ENCODE measurements around the gene DBR1.

The DBR1 gene

DNA sequence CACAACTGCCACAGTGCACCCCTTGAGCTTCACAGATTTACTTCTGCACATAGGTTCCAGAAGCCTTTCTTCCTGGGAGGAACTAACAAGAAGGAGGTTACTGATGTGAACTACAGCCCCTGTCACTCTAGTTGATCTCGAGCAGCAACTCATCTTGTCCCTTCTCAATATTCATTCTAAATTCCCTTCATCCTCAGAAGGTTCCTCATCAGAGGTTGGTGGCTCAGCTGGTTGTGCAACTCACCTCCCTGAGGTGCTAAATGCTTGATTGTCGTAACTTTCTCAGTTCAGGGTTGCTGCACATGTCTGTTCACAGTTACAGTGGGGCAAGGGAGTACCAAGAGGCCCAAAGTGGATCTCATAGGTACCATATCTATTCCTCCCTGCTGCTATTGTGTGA lies 36.9 kb downstream of the DBR1 start:
- TF ChIP-seq, protein P1, sequence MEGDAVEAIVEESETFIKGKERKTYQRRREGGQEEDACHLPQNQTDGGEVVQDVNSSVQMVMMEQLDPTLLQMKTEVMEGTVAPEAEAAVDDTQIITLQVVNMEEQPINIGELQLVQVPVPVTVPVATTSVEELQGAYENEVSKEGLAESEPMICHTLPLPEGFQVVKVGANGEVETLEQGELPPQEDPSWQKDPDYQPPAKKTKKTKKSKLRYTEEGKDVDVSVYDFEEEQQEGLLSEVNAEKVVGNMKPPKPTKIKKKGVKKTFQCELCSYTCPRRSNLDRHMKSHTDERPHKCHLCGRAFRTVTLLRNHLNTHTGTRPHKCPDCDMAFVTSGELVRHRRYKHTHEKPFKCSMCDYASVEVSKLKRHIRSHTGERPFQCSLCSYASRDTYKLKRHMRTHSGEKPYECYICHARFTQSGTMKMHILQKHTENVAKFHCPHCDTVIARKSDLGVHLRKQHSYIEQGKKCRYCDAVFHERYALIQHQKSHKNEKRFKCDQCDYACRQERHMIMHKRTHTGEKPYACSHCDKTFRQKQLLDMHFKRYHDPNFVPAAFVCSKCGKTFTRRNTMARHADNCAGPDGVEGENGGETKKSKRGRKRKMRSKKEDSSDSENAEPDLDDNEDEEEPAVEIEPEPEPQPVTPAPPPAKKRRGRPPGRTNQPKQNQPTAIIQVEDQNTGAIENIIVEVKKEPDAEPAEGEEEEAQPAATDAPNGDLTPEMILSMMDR (conservative IDR thresholded peaks at IDR 0.05; ENCODE audit: low read depth, low read length) = no peak
- no peak overlapping the region for H3K4me3 ChIP-seq (ENCODE audit: low read depth, low read length)
- DNase-seq (ENCODE audit: low read depth) = no peak

DNA sequence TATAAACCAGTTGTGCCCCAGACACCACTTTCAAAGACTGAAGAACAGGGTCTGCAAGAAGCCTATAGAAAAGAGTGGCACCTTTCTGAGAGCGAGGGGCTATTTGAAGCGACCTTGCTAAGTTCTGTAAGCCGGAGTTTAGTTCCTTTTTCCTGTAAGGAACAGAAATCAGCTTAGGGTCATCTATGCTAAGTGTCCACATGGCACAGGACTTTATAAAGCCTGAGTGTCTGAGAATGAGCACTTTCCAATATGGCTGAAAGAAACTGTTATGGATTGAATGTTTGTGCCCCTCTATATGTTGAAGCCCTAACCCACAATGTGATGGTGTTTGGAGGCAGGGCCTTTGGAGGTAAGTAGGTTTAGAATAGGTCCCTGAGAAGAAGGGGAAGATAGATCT lies 38.5 kb downstream of the DBR1 start:
- TF ChIP-seq, protein P1 (conservative IDR thresholded peaks at IDR 0.05; ENCODE audit: low read depth, low read length) = no peak
- no peak for DNase-seq (ENCODE audit: low read depth)

DNA sequence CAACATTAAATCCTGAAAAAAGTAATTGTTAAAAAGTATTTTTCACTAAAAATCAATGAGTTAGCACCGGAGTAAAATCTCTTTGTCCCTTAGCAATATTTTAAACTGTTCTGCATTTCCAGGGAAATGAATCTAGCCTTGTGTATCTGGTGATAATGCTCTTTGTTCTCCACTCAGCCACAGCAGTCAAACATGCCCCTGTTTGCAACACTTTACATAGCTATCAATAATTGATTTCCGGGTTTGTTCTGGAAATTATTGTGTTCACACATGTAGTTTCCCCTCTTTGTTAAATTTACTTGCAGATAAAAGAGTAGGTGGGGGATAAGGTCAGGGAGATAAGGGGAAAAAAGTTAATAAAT lies 38.9 kb downstream of the DBR1 start:
- TF ChIP-seq, protein P1 (conservative IDR thresholded peaks at IDR 0.05; ENCODE audit: low read depth, low read length) = no peak
- DNase-seq (ENCODE audit: low read depth) = no peak
- H3K4me3 ChIP-seq (ENCODE audit: low read depth, low read length) = no peak overlapping the region

More for the DNA sequence above, 38.5 kb downstream of the DBR1 start:
- no peak overlapping the region for H3K4me3 ChIP-seq (ENCODE audit: low read depth, low read length)

DNA sequence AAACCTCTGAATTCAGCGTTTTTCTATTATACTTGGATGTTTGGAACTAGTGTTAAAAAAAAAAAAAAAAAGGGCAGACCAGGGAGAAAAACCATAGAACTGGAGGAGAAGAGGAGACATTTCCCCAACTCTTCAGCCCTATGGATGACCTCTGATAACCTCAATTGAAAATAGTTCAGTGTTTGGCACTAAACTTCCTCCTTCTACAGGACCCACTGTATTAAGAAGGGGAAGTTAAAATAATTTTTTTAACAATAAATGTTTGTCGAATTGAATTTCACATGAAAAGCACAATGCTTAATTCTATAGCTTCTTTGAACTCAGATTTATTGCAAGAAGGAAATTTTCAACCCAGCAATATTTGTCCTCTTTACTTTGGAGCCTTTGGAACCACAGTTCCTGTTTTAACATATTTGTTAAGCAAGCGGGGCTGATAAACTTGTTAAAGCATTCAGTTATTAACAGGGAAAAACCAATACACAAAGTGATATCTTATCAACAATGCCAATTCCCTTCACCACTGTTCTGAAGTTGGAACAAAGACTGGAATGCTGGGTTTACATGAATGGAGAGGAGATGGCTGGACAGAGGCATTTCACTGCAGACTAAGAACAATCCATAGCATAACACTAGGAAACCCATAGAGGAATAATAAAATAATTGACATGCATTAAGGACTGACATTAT lies 39.4 kb downstream of the DBR1 start:
- no peak overlapping the region for H3K4me3 ChIP-seq (ENCODE audit: low read depth, low read length)
- TF ChIP-seq, protein P1 (conservative IDR thresholded peaks at IDR 0.05; ENCODE audit: low read depth, low read length) = no peak
- no peak for DNase-seq (ENCODE audit: low read depth)

DNA sequence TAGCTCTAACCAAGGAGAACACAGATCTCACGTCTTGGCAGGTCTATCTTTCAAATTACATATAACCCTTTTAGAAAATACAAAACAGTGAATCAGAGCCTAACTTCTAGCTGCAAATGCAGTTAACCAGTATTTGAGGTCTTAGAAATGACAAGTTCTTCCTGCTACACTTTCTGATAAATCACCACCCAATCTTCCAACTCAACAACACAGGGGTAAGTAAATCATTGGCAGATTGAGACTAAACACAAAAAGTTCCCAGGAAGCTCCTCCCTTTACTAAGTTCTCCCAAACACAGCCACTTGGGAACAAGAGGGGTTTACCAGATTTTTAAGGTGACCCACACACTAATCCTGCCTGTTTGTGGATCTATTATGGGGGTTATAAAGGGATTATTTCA lies 42.5 kb downstream of the DBR1 start, which contains the start of gene A4GNT:
Gene A4GNT (minus strand): TSS at position 152 of the 400 bp plus-strand sequence. CDS start 1,134 bp downstream, outside the sequence.
- DNase-seq (ENCODE audit: low read depth) = no peak
- H3K4me3 ChIP-seq (ENCODE audit: low read depth, low read length) = no peak within 1 kb of the TSS
- TF ChIP-seq, protein P1 (conservative IDR thresholded peaks at IDR 0.05; ENCODE audit: low read depth, low read length) = no peak

DNA sequence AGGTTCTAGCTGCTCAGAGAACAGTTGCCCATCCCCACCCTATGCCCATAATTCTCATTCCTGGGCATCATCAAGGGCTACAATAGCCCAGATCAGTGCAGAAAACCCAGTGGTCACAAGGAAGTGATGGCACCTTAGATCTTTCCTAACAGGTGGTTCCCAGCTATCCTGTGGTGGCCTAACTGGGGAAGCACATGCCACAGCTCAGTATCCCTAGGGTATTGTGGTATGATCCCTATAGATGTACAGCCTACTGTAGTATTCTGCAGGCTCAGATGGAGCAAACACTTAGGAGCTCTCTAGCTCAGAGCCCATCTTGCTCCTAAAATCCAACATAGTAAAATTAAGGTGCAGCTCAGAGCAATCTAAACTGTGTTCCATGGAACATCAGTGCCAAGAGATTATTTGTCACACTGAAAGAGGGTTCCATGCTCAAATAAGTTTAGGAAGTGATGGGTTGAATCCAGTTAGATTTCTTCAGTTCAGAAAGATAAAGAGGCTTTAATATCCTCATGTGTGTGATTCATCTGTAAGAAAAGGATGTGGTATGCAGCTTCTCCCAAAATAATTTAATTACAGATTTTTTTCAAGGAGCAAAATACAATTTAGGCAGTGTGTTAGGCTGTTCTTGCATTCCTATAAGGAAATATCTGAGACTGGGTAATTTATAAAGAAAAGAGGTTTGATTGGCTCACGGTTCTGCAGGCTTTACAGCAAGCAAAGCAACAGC lies 46.9 kb downstream of the DBR1 start:
- no peak for DNase-seq (ENCODE audit: low read depth)
- H3K4me3 ChIP-seq (ENCODE audit: low read depth, low read length) = no peak overlapping the region
- TF ChIP-seq, protein P1 (conservative IDR thresholded peaks at IDR 0.05; ENCODE audit: low read depth, low read length) = no peak

Data from choroid plexus epithelial cell (primary cell).